ENCODE results near the gene OTOGL. TPM values are rescaled to one million over a fixed set of nuclear protein-coding genes. Genes with fewer than 3 reads are reported as not detected.

OTOGL gene
- polyA plus RNA-seq, 3 donors, result not detected

- no peak overlapping the region for H3K4me3 ChIP-seq (replicated peaks in 1 of 3; ENCODE audit: low read depth in 2 of 3, low read length in 3 of 3)
- H3K9me3 Mint-ChIP-seq, result no peaks in the 10 kb centered on the region
- H3K27me3 ChIP-seq (ENCODE audit: control insufficient read depth in 2 of 2, insufficient read depth in 2 of 2, low read length in 2 of 2), result no peaks in the 10 kb centered on the region
- no peak overlapping the region for H3K27ac Mint-ChIP-seq
- TF ChIP-seq, protein P1, sequence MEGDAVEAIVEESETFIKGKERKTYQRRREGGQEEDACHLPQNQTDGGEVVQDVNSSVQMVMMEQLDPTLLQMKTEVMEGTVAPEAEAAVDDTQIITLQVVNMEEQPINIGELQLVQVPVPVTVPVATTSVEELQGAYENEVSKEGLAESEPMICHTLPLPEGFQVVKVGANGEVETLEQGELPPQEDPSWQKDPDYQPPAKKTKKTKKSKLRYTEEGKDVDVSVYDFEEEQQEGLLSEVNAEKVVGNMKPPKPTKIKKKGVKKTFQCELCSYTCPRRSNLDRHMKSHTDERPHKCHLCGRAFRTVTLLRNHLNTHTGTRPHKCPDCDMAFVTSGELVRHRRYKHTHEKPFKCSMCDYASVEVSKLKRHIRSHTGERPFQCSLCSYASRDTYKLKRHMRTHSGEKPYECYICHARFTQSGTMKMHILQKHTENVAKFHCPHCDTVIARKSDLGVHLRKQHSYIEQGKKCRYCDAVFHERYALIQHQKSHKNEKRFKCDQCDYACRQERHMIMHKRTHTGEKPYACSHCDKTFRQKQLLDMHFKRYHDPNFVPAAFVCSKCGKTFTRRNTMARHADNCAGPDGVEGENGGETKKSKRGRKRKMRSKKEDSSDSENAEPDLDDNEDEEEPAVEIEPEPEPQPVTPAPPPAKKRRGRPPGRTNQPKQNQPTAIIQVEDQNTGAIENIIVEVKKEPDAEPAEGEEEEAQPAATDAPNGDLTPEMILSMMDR (IDR thresholded peaks at IDR 0.05), result no peak
- WGBS (ENCODE audit: insufficient coverage), result 97% methylated on average over 4 of the region's 5 CpGs
- H3K4me1 ChIP-seq (ENCODE audit: control insufficient read depth in 1 of 2, insufficient read depth in 2 of 2, low read length in 2 of 2), result no peaks in the 10 kb centered on the region
- no peaks in the 10 kb centered on the region for H3K4me1 Mint-ChIP-seq
- intact Hi-C loops (cut with micrococcal nuclease), result no loop called here
- no peak overlapping the region for H3K9ac ChIP-seq (ENCODE audit: insufficient read depth, low read length, poor library complexity, severe bottlenecking)
- no peak overlapping the region for H3K4me2 ChIP-seq (replicated peaks; ENCODE audit: extremely low read depth, low read length, poor library complexity, severe bottlenecking)
- H3K27ac ChIP-seq (ENCODE audit: low read depth in 1 of 2, low read length in 2 of 2), result no peak overlapping the region
- H3K36me3 ChIP-seq (replicated peaks in 1 of 2; ENCODE audit: control insufficient read depth in 1 of 2, insufficient read depth in 2 of 2, low read length in 2 of 2), result no peaks in the 10 kb centered on the region
- H3K9me3 ChIP-seq (replicated peaks in 1 of 2; ENCODE audit: control insufficient read depth in 1 of 2, insufficient read depth in 1 of 2, low read length in 2 of 2), result no peaks in the 10 kb centered on the region
- H3K36me3 Mint-ChIP-seq, result no peaks in the 10 kb centered on the region
- H4K20me1 ChIP-seq (ENCODE audit: insufficient read depth, low read length), result no peaks in the 10 kb centered on the region
- peaks cover 0 to 4% (median 0%) of the 10 kb centered on the region in 3 donors for H3K27me3 Mint-ChIP-seq (ENCODE audit: low read depth in 3 of 3)
- H3K79me2 ChIP-seq (ENCODE audit: insufficient read depth, low read length), result no peaks in the 10 kb centered on the region
- no peak overlapping the region for H2AFZ ChIP-seq (ENCODE audit: insufficient read depth, low read depth, low read length, poor library complexity, severe bottlenecking)
- H3K4me3 Mint-ChIP-seq, result no peak overlapping the region
- DNase-seq, result no peak
Measured at GRCh38 chr12:80264891-80265290, 165.6 kb downstream of the OTOGL start.

DNA sequence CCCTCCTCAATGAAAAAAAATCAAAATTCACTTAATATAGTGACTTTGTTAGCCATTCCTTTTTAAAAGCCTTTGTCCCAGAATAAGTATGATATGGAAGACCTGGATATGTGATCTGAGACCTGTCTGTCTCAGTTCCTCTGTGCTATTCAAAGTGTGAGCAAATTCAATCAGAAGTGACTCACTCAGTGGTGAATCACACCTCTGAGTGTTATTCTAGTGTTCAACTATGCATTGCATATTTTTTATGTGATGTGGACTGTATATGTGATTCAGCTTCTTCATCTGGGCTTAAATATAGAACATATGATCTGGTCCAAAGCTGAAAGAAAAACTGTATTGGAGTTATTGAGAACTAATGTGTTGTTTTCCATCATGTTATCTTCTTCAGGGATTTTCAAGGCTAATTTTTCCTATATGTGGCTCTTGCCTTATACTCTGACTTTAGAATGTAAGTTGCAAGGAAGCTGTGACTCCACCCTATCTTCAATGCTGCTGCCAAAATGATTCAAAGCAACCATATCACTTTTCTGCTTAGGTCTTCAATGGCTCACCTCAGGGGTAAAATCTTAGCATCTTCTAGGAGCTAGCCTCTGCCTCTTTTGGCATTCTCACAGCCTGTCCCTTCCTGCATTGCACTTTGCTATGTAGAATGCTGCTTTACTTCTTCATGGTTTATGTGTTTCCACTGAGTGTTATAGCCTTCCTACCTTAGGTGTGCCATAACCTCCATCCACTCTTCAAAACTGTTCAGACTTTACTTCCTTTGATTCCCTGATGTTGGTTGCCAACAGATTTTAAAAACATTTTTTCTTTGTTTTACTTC lies 169.8 kb downstream of the OTOGL start:
- intact Hi-C loops (cut with micrococcal nuclease), result no loop called here
- H2AFZ ChIP-seq (ENCODE audit: insufficient read depth, low read depth, low read length, poor library complexity, severe bottlenecking), result no peak overlapping the region
- TF ChIP-seq, protein P1 (IDR thresholded peaks at IDR 0.05), result no peak
- peaks cover 0 to 4% (median 0%) of the 10 kb centered on the region in 3 donors for H3K27me3 Mint-ChIP-seq (ENCODE audit: low read depth in 3 of 3)
- no peak overlapping the region for H3K27ac Mint-ChIP-seq
- H3K4me2 ChIP-seq (replicated peaks; ENCODE audit: extremely low read depth, low read length, poor library complexity, severe bottlenecking), result no peak overlapping the region
- H4K20me1 ChIP-seq (ENCODE audit: insufficient read depth, low read length), result no peaks in the 10 kb centered on the region
- no peaks in the 10 kb centered on the region for H3K9me3 Mint-ChIP-seq
- no peak overlapping the region for H3K4me3 Mint-ChIP-seq
- H3K4me1 Mint-ChIP-seq, result no peaks in the 10 kb centered on the region
- H3K4me1 ChIP-seq (ENCODE audit: control insufficient read depth in 1 of 2, insufficient read depth in 2 of 2, low read length in 2 of 2), result no peaks in the 10 kb centered on the region
- no peak overlapping the region for H3K27ac ChIP-seq (ENCODE audit: low read depth in 1 of 2, low read length in 2 of 2)
- H3K9me3 ChIP-seq (replicated peaks in 1 of 2; ENCODE audit: control insufficient read depth in 1 of 2, insufficient read depth in 1 of 2, low read length in 2 of 2), result no peaks in the 10 kb centered on the region
- no peak overlapping the region for H3K9ac ChIP-seq (ENCODE audit: insufficient read depth, low read length, poor library complexity, severe bottlenecking)
- no peaks in the 10 kb centered on the region for H3K36me3 ChIP-seq (replicated peaks in 1 of 2; ENCODE audit: control insufficient read depth in 1 of 2, insufficient read depth in 2 of 2, low read length in 2 of 2)
- H3K4me3 ChIP-seq (replicated peaks in 1 of 3; ENCODE audit: low read depth in 2 of 3, low read length in 3 of 3), result no peak overlapping the region
- no peak for DNase-seq
- H3K27me3 ChIP-seq (ENCODE audit: control insufficient read depth in 2 of 2, insufficient read depth in 2 of 2, low read length in 2 of 2), result no peaks in the 10 kb centered on the region
- H3K36me3 Mint-ChIP-seq, result no peaks in the 10 kb centered on the region
- no peaks in the 10 kb centered on the region for H3K79me2 ChIP-seq (ENCODE audit: insufficient read depth, low read length)
